ENCODE results near the gene FBN1. TPM values are rescaled to one million over a fixed set of nuclear protein-coding genes. Genes with fewer than 3 reads are reported as not detected.

The FBN1 gene
- total RNA-seq, 1 donor from 2014 or later: 439 TPM

DNA sequence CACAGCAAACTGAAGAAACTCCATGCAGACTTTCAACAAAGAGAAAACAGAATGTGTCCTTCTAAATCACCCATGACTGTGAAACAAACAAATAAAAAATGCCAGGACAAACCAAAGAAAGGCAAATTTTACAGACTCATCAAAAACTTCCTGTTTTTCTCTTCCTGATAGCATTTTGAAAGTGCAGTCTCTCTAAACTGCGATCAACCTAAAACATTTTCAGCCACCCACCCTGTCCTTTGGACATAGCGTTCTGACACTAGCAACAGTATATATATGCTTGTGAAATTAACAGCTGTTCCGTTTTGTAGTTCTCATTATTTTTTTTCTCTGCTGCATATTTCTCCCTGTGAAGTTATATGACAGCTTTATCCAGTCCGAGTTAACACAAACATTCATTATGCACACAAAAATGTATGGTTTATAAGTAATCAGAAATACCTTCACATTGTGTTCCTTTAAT lies 151.7 kb downstream of the FBN1 start:
- Histone ChIP-seq H3K9ac (ENCODE audit: low read depth in 1 of 3, low read length in 3 of 3) (no peak overlapping the region), H3K4me1 (ENCODE audit: control insufficient read depth in 3 of 3, insufficient read depth in 3 of 3, low read length in 3 of 3) (peaks cover 0 to 5% (median 0%) of the 10 kb centered on the region in 3 donors), H3K27me3 (ENCODE audit: control insufficient read depth in 3 of 3, insufficient read depth in 3 of 3, low read length in 3 of 3) (no peaks in the 10 kb centered on the region), H3K27ac (ENCODE audit: low read depth, low read length) (no peak overlapping the region), H3K9me3 (ENCODE audit: control insufficient read depth in 3 of 3, low read length in 3 of 3) (no peaks in the 10 kb centered on the region), H3K4me3 (ENCODE audit: low read length in 3 of 3) (no peak overlapping the region), H3K36me3 (ENCODE audit: control insufficient read depth in 3 of 3, insufficient read depth in 3 of 3, low read length in 3 of 3) (peaks cover 4 to 17% (median 4%) of the 10 kb centered on the region in 3 donors)

DNA sequence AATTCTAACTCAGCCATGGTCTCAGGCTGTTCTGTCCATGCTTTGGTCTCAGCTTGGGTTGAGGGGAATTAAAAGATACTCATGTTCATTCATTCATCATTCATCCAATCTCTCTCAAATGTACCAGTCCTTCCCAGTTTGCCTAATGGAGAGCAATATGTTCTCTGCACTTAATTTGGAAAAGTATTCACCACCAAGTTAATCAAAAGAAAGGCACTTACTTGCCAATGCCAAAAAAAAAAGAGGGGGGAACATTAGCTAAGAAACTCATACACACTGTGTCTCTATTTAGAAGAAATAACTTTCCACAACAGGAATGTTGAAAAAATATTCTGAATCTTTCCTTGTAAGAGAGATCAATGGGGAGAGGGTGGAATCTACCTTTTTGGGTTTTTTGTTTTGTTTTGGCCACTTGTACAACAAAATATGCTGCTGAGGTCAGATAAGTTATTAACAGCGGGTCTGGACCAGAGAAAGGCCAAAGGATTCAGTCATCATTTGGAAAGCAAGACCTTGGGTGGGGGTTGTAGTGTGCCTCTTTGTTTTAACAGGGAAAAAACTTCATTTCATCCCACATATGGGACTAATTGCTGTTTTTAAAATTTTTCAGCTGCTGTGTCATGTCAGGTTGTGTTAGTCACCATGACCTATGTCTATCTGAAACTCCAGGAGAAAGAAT lies 152.3 kb downstream of the FBN1 start:
- no peak overlapping the region for H3K9ac ChIP-seq (ENCODE audit: low read depth in 1 of 3, low read length in 3 of 3)
- H3K27me3 ChIP-seq (ENCODE audit: control insufficient read depth in 3 of 3, insufficient read depth in 3 of 3, low read length in 3 of 3): no peaks in the 10 kb centered on the region
- H3K36me3 ChIP-seq (ENCODE audit: control insufficient read depth in 3 of 3, insufficient read depth in 3 of 3, low read length in 3 of 3): peaks cover 4 to 14% (median 6%) of the 10 kb centered on the region in 3 donors
- no peak overlapping the region for H3K27ac ChIP-seq (ENCODE audit: low read depth, low read length)
- H3K4me3 ChIP-seq (ENCODE audit: low read length in 3 of 3): no peak overlapping the region
- no peaks in the 10 kb centered on the region for H3K9me3 ChIP-seq (ENCODE audit: control insufficient read depth in 3 of 3, low read length in 3 of 3)
- H3K4me1 ChIP-seq (ENCODE audit: control insufficient read depth in 3 of 3, insufficient read depth in 3 of 3, low read length in 3 of 3): peaks cover 0 to 5% (median 0%) of the 10 kb centered on the region in 3 donors

DNA sequence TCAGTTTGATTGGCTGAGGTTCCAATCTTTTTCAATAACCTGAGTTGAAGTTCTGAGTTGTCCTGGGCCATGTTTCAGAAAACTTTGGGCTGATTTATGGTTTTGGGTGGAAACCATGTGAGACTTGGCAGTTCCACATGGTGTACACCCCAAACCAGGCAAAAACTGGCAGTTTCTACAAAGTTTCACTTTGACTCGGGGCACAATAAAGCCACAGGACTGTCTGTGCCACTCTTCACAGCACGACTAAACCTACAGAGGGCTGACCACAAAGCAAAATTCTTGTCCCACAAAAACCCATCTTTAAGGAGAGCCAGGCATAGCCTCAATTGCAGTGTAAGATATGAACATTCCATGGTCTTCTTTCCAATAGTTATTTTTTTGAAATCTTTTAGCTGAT lies 159.3 kb downstream of the FBN1 start:
- H3K4me1 ChIP-seq (ENCODE audit: control insufficient read depth in 3 of 3, insufficient read depth in 3 of 3, low read length in 3 of 3): no peaks in the 10 kb centered on the region
- no peak overlapping the region for H3K27ac ChIP-seq (ENCODE audit: low read depth, low read length)
- H3K36me3 ChIP-seq (ENCODE audit: control insufficient read depth in 3 of 3, insufficient read depth in 3 of 3, low read length in 3 of 3): peaks cover 3 to 16% (median 8%) of the 10 kb centered on the region in 3 donors
- H3K9ac ChIP-seq (ENCODE audit: low read depth in 1 of 3, low read length in 3 of 3): no peak overlapping the region
- H3K27me3 ChIP-seq (ENCODE audit: control insufficient read depth in 3 of 3, insufficient read depth in 3 of 3, low read length in 3 of 3): no peaks in the 10 kb centered on the region
- H3K9me3 ChIP-seq (ENCODE audit: control insufficient read depth in 3 of 3, low read length in 3 of 3): no peaks in the 10 kb centered on the region
- H3K4me3 ChIP-seq (ENCODE audit: low read length in 3 of 3): no peak overlapping the region

GRCh38 chr15:48481802-48482201 lies 163.7 kb downstream of the FBN1 start:
- Histone ChIP-seq H3K4me3 (ENCODE audit: low read length in 3 of 3) (no peak overlapping the region), H3K4me1 (ENCODE audit: control insufficient read depth in 3 of 3, insufficient read depth in 3 of 3, low read length in 3 of 3) (no peaks in the 10 kb centered on the region), H3K27me3 (ENCODE audit: control insufficient read depth in 3 of 3, insufficient read depth in 3 of 3, low read length in 3 of 3) (no peaks in the 10 kb centered on the region), H3K9me3 (ENCODE audit: control insufficient read depth in 3 of 3, low read length in 3 of 3) (no peaks in the 10 kb centered on the region), H3K9ac (ENCODE audit: low read depth in 1 of 3, low read length in 3 of 3) (no peak overlapping the region), H3K27ac (ENCODE audit: low read depth, low read length) (no peak overlapping the region), H3K36me3 (ENCODE audit: control insufficient read depth in 3 of 3, insufficient read depth in 3 of 3, low read length in 3 of 3) (peaks cover 0 to 8% (median 0%) of the 10 kb centered on the region in 3 donors)

DNA sequence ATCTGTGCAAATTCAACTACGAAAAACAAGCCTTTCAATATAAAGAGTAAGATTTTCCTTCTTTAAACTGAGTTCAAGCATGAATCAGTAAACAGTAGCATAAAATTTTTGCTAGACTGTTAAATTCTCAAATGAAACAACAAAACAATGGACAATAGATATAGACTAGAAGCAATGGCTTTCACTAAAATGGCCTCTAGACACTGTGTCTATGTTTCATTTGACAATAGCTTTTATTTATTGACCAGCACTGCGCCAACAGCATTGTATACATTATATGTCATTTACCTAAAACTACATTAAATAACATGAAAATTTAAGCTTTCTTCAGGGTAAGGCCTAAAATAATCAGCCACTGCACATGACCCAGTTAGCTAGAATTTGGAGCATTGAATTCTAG lies 165.8 kb downstream of the FBN1 start:
- H3K4me1 ChIP-seq (ENCODE audit: control insufficient read depth in 3 of 3, insufficient read depth in 3 of 3, low read length in 3 of 3): no peaks in the 10 kb centered on the region
- H3K36me3 ChIP-seq (ENCODE audit: control insufficient read depth in 3 of 3, insufficient read depth in 3 of 3, low read length in 3 of 3): peaks cover 0 to 2% (median 0%) of the 10 kb centered on the region in 3 donors
- no peaks in the 10 kb centered on the region for H3K9me3 ChIP-seq (ENCODE audit: control insufficient read depth in 3 of 3, low read length in 3 of 3)
- no peak overlapping the region for H3K9ac ChIP-seq (ENCODE audit: low read depth in 1 of 3, low read length in 3 of 3)
- H3K27me3 ChIP-seq (ENCODE audit: control insufficient read depth in 3 of 3, insufficient read depth in 3 of 3, low read length in 3 of 3): no peaks in the 10 kb centered on the region
- no peak overlapping the region for H3K4me3 ChIP-seq (ENCODE audit: low read length in 3 of 3)
- no peak overlapping the region for H3K27ac ChIP-seq (ENCODE audit: low read depth, low read length)

DNA sequence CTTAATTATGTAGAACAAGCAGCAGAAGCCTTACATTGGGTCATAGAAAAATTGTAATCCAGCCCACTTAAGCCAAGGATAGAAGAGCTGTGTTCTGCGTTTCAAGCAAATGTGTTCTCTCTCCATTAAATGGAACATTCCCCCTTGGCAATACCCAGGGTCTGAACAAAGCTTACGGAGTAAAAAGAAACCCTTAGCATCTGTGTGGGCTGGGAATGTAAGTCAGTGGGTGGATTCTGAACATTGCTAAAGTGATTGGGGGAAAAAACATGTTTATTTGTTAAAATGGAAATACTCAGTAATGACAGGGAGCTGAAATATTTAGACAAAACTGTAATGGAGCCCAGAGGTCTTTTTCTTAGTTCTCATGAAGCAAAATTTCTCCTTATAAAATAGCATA lies 166.9 kb downstream of the FBN1 start:
- Histone ChIP-seq H3K4me3 (ENCODE audit: low read length in 3 of 3) (no peak overlapping the region), H3K4me1 (ENCODE audit: control insufficient read depth in 3 of 3, insufficient read depth in 3 of 3, low read length in 3 of 3) (no peaks in the 10 kb centered on the region), H3K27me3 (ENCODE audit: control insufficient read depth in 3 of 3, insufficient read depth in 3 of 3, low read length in 3 of 3) (no peaks in the 10 kb centered on the region), H3K36me3 (ENCODE audit: control insufficient read depth in 3 of 3, insufficient read depth in 3 of 3, low read length in 3 of 3) (peaks cover 0 to 7% (median 0%) of the 10 kb centered on the region in 3 donors), H3K27ac (ENCODE audit: low read depth, low read length) (no peak overlapping the region), H3K9me3 (ENCODE audit: control insufficient read depth in 3 of 3, low read length in 3 of 3) (no peaks in the 10 kb centered on the region), H3K9ac (ENCODE audit: low read depth in 1 of 3, low read length in 3 of 3) (no peak overlapping the region)

DNA sequence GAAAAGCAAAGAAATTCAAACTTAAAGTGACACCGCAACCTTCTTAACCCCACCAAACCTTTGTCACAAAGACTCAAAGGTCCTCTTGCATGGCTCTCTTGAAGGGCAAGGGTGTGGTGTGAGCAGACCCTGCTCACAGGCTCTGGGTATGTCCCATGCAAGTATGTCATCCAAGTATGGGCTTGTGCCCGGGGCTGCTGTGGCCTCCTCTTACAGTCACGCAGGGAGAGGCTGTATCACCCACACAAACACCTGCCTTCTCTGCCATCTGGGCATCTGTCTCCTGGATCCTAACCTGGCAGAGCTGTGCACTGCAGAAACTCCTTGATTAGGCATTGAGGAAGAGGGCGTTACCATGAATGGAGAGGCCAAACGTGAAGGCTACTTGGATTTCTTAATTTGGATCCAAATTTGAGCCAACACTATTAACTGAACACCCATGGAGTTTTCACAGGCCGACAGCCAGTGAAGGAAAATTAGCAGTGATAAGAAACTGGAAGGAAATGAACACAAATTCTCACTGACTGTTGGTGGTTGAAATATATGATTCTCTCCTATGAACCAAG lies 167.6 kb downstream of the FBN1 start:
- peaks cover 0 to 8% (median 0%) of the 10 kb centered on the region in 3 donors for H3K36me3 ChIP-seq (ENCODE audit: control insufficient read depth in 3 of 3, insufficient read depth in 3 of 3, low read length in 3 of 3)
- no peaks in the 10 kb centered on the region for H3K27me3 ChIP-seq (ENCODE audit: control insufficient read depth in 3 of 3, insufficient read depth in 3 of 3, low read length in 3 of 3)
- H3K27ac ChIP-seq (ENCODE audit: low read depth, low read length): no peak overlapping the region
- no peak overlapping the region for H3K9ac ChIP-seq (ENCODE audit: low read depth in 1 of 3, low read length in 3 of 3)
- H3K4me1 ChIP-seq (ENCODE audit: control insufficient read depth in 3 of 3, insufficient read depth in 3 of 3, low read length in 3 of 3): no peaks in the 10 kb centered on the region
- no peak overlapping the region for H3K4me3 ChIP-seq (ENCODE audit: low read length in 3 of 3)
- no peaks in the 10 kb centered on the region for H3K9me3 ChIP-seq (ENCODE audit: control insufficient read depth in 3 of 3, low read length in 3 of 3)

DNA sequence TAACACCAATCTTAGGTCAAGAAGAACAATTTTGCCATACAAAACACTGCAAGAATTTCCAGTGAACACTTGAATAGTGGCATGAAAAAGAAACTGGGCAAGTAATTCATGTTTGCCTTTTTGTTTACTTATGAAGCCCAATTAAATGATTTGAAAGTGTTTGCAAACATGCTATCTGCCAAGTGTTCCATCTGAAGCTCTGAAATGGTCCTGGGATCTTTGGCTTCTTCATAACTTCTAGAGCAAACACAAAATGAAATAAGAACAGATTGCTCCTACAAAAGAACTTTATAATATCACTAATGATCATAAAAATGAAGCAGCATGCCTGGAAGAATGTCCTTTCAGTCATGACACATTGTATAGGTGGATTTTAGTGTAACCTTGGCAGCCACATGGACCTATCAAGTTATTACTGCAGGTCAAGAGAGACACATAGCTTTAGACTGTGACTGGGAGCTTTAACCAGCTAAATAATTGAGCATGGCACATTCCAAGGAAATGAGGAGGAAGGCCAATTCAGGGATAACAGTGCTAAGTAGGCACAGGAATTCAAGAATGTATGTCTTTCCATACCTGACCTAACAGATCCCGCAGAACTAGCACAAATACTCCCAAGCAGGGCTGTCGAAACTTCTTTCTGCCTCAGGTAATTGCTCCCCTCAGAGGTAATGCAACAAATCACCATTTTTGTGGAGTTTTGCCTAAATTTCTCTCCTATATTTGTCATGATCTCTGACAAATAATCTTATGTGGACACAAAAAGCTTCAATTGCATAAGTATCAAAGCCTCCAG lies 169.7 kb downstream of the FBN1 start:
- H3K9ac ChIP-seq (ENCODE audit: low read depth in 1 of 3, low read length in 3 of 3): no peak overlapping the region
- no peaks in the 10 kb centered on the region for H3K27me3 ChIP-seq (ENCODE audit: control insufficient read depth in 3 of 3, insufficient read depth in 3 of 3, low read length in 3 of 3)
- no peak overlapping the region for H3K27ac ChIP-seq (ENCODE audit: low read depth, low read length)
- no peaks in the 10 kb centered on the region for H3K4me1 ChIP-seq (ENCODE audit: control insufficient read depth in 3 of 3, insufficient read depth in 3 of 3, low read length in 3 of 3)
- H3K9me3 ChIP-seq (ENCODE audit: control insufficient read depth in 3 of 3, low read length in 3 of 3): no peaks in the 10 kb centered on the region
- H3K36me3 ChIP-seq (ENCODE audit: control insufficient read depth in 3 of 3, insufficient read depth in 3 of 3, low read length in 3 of 3): peaks cover 0 to 12% (median 4%) of the 10 kb centered on the region in 3 donors
- H3K4me3 ChIP-seq (ENCODE audit: low read length in 3 of 3): no peak overlapping the region

DNA sequence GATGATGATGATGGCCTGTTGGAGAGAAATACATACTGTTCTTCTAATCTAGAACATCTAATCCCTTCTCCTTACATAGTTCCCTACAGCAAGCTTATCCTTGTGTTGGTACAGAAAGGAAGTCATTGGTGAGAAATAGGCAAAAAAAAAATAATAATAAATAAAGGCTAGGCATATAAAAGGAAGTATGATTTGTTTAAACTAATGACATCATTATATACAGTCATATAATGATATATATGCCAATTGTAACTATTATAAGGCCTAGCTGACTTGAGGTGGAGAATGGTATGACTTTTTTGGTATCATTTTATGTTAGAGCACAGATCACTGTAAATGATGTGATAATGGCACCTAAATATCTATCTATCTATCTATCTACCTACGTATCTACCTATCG lies 171.8 kb downstream of the FBN1 start:
- H3K9me3 ChIP-seq (ENCODE audit: control insufficient read depth in 3 of 3, low read length in 3 of 3): no peaks in the 10 kb centered on the region
- H3K9ac ChIP-seq (ENCODE audit: low read depth in 1 of 3, low read length in 3 of 3): no peak overlapping the region
- H3K27ac ChIP-seq (ENCODE audit: low read depth, low read length): no peak overlapping the region
- H3K4me1 ChIP-seq (ENCODE audit: control insufficient read depth in 3 of 3, insufficient read depth in 3 of 3, low read length in 3 of 3): no peaks in the 10 kb centered on the region
- H3K27me3 ChIP-seq (ENCODE audit: control insufficient read depth in 3 of 3, insufficient read depth in 3 of 3, low read length in 3 of 3): no peaks in the 10 kb centered on the region
- H3K4me3 ChIP-seq (ENCODE audit: low read length in 3 of 3): no peak overlapping the region
- H3K36me3 ChIP-seq (ENCODE audit: control insufficient read depth in 3 of 3, insufficient read depth in 3 of 3, low read length in 3 of 3): peaks cover 0 to 19% (median 8%) of the 10 kb centered on the region in 3 donors

GRCh38 chr15:48472756-48473155 lies 172.8 kb downstream of the FBN1 start:
- Histone ChIP-seq H3K27me3 (ENCODE audit: control insufficient read depth in 3 of 3, insufficient read depth in 3 of 3, low read length in 3 of 3) (no peaks in the 10 kb centered on the region), H3K4me3 (ENCODE audit: low read length in 3 of 3) (no peak overlapping the region), H3K9me3 (ENCODE audit: control insufficient read depth in 3 of 3, low read length in 3 of 3) (no peaks in the 10 kb centered on the region), H3K36me3 (ENCODE audit: control insufficient read depth in 3 of 3, insufficient read depth in 3 of 3, low read length in 3 of 3) (peaks cover 0 to 23% (median 8%) of the 10 kb centered on the region in 3 donors), H3K9ac (ENCODE audit: low read depth in 1 of 3, low read length in 3 of 3) (no peak overlapping the region), H3K27ac (ENCODE audit: low read depth, low read length) (no peak overlapping the region), H3K4me1 (ENCODE audit: control insufficient read depth in 3 of 3, insufficient read depth in 3 of 3, low read length in 3 of 3) (no peaks in the 10 kb centered on the region)
